DMS 273 (cell line): ENCODE data around the gene ZAP70.

Source experiments
- DNase-seq: peaks from one replicate; lab custom pipeline; 2025; ENCODE audit not compliant: unreplicated experiment; lab: John Stamatoyannopoulos, UW

Gene ZAP70

DNA sequence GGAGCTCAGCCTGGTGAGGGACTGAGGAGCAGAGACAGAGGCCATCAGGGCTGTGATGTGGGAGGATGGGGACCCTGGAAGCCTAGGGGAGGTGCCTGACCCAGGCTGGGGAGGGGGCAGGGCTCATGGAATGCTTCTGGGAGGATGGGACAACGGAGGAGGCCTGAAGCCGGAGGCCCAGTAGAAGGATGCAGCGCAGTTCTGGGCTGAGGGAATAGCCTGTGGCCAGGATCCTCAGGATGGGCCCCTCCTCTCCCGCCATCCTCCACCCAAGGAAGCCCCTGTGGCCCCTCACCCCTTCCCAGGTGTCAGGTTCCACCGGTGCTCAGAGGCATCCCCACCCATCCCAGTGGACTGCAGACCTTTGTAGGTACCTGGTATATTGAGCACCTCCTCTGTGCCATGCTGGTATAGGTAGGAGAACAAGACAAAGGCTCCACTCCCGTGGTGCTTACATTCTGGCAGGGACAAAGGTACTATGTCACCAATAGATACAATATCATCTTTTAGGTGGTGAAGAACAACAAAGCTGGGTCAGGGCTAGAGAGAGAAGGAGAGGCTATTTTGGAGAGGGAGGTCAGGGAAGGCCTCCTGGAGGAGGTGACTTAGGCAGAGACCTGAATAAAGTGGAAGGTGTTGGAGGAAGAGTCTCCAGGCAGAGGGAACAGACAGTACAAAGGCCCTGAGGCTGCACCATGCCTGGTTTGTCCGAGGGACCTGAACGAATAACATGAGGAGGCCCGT, 2.7 kb downstream of the ZAP70 start:
- no peak for DNase-seq

DNA sequence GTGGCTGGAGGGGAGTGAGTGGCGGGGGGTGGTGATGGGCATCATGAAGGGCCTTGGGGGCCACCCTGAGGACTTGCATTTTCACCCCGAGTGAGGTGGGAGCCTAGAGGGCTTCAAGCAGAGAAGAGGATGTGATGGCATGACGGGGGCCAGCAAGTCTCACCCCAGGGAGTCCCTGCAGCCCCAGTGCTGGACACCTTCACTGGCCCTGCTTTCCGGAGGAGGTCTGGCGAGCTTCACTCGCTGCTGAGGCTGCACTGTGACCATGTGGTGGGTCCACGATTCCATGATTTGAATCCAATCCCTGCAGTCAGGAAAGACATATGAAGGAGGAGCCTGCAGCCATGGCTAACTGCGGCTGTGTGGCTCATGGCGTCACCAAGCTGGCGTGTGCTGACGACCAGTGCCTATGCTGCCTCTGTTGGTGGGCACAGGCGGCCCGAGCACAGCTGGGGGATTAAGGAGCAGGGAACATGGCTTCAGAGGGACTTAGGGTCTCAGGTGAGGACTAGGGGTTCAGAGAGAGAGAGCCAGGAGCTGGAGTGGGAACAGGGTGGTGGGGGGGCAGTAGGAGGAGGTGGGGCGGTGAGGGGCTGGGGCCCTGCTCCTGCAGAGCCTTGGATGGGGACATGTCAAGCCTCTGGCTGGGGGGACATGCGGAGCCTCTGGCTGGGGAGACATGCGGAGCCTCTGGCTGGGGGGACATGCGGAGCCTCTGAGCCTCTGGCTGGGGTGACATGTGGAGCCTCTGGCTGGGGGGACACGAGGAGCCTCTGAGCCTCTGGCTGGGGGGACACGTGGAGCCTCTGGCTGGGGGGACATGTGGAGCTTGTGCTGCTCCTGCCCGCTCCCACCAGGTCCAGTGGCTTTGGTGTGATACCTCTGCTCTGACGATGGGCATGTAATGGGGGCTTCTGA, 3.6 kb downstream of the ZAP70 start:
- DNase-seq = no peak

DNA sequence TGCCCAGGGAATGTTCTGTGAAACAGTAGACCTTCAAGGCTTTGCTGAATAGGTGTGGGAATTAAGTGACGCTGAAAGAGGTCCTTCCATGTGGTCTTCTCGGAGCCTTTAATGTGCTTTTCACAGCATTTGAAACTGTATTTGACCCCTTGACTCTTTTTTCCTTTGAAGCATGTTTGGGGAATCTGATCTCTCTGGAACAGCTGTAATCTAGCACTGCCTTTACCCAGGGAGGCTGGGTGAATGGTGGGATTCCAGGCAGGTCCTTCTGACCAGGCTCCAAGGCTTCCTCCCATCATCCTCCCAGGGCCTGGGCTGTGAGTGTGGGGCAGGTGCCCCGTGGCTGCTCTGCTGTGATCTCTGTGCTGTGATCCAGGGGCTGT, 4.2 kb downstream of the ZAP70 start:
- no peak for DNase-seq

DNA sequence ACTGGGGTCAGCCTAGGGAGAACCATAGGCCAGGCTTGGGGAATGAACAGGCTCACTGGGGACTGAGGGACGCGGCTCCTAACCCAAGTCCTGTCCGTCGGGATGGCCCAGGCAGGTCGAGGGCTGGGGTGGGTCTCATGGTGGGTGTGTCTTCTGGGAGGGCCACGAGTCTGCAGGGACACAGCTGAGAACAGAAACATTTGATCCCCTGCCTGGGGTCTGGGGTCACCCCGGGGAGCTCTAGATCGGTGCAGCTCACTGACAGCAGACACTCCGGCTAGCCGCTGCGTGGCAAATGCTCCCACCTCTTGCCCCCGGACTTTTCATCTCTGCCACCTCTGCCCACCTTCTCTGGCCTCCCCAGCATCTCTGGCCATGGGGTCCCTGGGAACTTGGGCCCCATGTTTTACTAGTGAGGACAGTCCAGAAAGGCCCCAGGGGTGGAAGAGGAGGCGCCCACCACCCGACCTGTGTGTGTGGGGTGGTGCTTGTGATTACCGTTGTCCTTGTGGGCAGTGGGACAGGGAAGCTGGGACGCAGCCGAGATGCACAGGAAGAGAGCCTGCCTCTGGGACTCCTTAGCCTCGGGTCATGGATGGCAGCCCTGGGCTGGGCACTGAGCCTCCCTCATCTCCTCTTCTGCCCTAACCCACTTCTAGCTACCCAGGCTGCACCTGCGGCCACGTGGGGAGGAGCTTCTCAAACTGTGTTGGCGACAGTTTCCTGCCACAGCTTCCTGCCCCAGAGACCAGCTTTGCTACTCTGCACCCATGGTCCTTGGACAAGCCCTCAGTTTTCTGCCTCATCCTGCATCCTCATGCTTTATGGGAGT, 4.9 kb downstream of the ZAP70 start:
- DNase-seq = no peak

DNA sequence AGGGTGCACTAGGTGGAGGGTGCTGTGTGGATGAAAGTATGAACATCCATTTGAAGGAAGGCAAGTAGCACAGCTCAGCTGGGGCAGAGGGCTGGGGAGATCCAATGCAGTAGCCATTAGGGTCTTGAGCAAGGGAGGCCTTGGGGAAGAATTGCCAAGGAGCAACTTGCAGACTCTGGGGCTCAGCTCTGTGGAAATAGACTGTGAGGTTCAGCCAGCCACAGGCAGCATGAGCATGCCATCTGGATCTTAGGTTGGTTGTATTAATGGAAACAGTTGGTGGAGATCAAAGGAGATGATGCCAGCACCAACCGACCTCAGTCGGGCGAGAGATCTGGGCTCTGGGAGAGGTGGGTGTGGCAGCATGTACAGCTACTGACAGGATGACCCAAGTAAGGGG, 5.6 kb downstream of the ZAP70 start:
- DNase-seq = peak; percentile 33

DNA sequence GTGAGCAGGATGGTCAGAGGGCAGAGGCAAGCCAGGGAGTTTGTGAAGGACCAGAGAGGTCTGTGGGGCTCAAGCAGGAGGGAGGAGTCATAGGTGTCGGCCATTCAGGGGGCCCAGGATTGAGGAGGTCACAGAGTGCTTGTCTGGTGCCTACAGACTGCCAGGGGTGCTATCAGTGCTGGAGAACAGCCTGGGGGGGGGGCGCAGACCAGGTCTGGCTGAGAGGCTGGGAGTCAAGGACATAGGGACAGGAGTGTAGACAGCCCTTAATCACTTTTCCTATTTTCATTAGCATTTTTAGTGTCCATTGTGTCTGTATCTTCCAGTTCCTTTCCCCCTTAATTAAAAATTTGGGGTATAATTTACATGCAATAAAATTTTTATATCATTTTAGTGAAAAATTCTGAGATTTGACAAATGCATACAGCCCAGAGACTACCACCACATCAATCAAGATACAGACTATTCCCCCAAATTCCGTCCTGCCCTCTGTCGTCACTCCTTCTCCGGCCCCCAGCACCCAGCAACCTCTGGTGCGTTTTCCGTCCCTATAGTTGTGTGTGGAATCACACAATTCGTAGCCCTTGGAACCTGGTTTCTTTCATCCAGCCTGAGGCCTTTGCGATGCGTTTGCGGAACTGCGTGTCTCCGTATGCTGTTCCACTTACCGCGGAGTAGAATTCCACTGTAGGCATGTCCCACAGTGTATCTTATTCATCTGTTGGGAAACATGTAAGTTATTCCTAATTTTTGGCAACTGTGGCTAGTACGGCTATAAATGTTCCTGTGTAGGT, 6.2 kb downstream of the ZAP70 start:
- no peak for DNase-seq

DNA sequence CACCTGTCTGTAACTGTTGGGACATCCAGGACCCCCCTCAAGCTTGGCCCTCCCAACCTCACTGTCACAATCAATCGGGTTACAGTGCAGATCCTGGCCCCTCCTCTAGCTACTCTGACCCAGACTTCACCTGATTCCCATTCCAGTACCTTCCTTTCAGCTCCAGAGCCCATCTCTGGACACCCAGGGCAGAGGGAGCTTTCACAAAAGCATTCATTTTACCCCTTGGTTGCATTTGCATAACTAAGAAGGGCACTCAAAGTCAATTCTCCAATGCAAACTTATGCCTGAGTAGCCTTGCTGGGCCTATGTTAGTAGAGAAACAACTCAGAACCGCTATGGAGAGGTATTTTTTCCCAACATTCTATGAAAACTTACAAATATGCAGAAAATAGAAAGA, 7.4 kb downstream of the ZAP70 start:
- DNase-seq = no peak

DNA sequence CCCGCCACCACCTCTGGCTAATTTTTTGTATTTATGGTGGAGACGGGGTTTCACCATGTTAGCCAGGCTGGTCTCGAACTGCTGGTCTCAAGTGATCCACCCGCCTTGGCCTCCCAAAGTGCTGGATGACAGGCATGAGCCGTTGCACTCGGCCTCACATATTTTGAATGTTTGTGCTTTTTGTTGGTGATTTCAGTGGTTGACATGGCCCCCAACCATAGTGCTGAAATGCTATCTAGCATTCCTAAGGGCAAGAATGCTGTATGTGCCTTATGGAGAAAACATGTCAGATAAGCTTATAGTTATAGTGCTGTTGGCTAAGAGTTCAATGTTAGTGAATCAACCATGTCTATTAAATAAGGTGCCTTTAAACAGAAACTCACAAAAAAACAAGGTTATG, 8.9 kb downstream of the ZAP70 start:
- DNase-seq = no peak

DNA sequence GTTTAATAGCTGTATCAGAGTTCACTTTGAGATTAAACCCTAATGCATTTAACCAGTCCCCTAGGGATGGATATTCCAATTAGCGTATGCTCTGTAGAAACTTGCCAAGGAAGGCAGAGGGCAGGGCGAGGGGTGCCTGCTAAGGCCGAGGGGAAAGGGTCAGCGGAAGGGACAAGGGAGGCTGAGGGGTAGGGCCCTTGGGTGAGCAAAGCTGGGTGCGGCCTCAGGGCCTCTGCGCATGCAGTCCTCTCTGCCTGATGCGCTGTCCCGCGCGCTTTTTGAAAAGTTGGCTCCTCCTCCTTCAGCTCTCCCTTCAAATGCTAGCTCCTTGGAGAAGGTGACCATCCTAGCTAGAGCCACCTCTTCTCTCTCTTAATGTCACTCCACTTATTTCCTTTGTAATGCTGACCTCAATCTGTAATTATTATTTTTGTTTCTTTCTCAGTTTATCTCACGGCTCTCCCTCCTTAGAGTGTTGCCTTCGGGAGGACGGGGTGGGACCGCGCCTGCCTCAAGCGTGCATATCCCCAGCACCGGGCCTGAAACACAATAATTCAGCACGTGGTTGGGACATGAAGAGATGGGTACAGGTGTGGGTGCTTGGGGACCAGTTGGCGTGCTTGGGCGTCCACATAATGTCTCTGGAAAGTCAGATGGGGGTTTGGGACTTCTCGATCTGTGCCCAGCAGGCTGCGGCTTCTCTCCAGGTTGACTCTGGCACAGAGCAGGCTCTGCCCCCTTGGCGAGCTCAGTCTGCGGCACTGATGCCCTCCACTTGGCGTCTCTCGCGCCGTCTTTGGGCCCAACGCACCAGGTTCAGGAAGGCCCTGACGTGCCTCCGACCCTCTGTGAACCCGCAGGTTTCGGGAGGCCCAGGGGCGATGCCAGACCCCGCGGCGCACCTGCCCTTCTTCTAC, 10.0 kb downstream of the ZAP70 start:
- peak; percentile 29 for DNase-seq

DNA sequence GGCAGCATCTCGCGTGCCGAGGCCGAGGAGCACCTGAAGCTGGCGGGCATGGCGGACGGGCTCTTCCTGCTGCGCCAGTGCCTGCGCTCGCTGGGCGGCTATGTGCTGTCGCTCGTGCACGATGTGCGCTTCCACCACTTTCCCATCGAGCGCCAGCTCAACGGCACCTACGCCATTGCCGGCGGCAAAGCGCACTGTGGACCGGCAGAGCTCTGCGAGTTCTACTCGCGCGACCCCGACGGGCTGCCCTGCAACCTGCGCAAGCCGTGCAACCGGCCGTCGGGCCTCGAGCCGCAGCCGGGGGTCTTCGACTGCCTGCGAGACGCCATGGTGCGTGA, 10.7 kb downstream of the ZAP70 start:
- no peak for DNase-seq

DNA sequence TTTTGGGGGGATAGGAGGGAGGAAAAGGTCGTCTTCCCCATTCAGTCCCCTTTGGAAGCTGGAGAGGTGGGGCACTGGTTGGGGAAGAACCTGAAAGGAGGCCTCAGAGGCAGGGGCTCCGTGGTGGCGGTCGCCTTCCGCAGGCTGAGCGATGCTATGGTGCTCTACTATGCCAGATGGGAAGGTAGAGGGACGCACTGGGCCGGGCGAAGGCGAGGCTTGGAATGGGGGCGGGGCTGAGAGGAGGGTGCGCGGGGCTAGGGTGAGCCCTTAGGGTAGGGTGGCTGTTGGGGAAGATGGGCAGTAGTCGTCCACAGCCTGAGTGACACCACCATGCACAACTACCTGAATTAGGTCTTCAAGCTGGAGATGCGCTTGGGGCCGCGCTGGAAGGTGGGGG, 11.1 kb downstream of the ZAP70 start:
- DNase-seq = no peak

DNA sequence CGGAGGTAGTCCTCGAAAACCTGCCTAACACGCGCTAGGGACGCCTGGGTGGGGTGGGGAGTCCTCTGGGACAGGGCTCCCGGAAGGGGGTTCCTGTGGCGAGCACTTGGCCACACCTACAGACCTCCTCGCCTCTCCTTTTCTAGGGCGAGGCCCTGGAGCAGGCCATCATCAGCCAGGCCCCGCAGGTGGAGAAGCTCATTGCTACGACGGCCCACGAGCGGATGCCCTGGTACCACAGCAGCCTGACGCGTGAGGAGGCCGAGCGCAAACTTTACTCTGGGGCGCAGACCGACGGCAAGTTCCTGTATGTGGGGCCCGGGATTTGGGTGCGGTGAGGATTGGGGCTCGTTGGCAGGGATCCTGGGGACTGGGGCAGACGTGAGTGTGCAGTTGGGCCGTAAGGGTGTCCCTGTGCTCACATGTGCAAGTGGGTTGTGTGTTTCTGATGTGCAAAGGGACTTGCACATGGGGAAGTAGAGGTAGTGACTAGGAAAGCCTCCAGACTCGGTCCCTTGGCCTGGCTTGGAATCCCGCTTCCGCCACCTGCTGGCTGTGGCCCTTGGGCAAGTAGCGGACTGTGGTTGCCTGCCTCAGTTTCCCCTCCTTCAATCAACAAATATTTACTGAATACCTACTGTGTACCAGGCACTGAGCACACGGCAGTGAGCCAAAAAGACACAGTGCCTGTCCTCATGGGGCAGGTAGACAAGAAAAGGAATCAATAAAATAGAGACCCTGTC, 11.7 kb downstream of the ZAP70 start:
- DNase-seq = no peak

DNA sequence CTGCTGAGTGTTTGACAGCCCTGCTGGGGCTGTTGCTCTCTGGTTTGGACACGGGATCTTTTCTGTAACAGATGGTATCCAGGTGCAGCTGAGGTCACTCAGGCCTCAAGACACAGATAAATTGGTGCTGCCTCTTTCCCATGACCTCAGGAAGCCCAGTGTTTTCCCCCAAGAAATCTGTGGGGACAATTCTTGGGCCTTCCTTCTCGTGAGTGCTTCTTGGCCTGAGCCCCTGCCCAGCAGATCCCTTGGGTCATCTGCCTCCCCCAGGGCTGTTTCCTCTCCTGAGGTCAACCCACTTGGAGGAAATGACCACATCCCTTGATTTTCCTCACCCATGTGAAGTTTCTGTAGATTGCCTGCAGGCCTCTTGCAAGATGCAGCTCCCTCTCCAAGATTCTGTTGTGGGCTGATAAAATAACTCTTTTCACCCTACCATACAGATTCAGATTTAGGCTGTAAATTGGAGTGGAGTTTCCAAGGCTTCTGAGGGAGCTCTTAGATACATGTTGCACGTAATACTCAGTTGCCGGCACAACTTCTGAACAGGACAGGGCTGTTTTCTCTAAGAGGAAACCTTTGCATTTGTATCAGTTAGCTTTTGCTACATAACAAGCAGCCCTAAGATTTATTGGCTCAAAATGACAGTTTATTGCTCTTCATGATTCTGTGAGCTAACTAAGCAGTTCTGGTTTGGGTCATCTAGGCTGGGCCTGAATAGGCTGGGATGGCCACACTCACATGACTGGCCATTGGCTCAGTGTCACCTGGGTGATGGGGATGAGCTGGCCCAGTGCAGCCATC, 13.1 kb downstream of the ZAP70 start:
- DNase-seq = peak; percentile 33

DNA sequence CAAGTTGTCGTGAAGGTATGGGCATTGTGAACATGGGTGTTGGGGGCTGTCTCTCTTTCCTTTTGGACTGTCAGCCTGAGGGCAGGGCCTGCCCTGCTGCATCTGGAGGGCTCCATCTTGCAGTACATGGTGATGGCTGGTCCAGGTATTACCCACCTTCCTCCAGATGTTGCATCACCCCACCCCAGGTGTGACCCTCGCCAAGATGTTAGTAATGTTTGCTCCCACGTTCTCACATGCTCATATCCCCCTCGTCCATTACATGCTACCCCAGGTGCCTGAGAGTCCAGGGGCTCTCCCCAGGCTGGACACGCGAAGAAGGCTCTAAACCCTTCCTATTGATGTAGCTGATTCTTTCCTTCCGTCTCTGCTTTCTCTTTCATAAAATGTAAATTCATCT, 13.9 kb downstream of the ZAP70 start:
- no peak for DNase-seq

DNA sequence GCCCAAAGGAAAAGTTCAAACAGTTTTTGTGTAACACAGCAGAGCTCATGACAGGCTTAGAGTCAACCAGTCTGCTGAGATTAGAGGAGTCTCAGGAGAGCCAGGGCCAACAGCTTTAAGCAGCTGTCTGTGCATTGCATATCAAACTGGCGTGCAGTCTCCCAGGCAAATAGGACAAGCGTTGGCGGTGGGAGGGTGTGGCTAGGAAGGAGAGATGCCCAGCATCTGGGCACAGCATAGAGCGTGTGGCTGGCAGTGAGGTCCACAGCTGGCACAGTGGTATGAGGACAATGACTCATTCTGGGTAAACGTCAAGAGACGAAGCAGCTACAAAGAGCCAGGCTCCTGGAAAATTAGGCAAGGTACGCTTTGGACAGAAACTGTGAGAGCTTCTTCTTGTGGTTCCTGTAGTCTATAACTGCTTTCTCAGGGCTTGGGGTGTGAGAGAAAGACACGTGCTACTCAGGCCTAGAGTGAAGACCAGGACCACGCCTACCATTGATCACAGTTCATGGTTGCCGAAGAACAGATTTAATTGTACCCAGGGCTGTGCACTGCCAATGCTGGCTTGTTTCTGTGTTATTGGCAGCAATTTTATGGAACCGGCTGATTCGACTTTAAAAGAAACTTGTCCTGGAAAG, 14.8 kb downstream of the ZAP70 start:
- peak; percentile 91 for DNase-seq

DNA sequence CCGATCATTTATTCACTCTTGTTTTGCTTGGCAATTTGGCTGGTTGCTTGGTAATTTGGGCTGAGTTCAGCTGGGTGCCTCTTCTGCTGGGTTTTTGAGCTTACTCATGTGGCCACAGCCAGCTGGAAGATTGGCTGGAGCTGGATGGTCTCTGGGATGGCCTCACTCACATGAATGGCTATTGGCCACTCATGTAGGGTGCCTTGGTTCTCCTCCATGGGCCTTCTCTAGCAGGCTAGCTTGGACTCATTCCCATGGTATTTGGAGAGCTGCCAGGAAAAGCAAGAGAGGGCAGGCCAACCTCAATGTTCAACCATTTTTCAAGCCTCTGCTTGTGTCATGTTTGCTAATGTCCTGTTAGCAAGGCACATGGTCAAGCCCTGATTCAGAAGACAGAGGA, 16.9 kb downstream of the ZAP70 start:
- peak; percentile 21 for DNase-seq

DNA sequence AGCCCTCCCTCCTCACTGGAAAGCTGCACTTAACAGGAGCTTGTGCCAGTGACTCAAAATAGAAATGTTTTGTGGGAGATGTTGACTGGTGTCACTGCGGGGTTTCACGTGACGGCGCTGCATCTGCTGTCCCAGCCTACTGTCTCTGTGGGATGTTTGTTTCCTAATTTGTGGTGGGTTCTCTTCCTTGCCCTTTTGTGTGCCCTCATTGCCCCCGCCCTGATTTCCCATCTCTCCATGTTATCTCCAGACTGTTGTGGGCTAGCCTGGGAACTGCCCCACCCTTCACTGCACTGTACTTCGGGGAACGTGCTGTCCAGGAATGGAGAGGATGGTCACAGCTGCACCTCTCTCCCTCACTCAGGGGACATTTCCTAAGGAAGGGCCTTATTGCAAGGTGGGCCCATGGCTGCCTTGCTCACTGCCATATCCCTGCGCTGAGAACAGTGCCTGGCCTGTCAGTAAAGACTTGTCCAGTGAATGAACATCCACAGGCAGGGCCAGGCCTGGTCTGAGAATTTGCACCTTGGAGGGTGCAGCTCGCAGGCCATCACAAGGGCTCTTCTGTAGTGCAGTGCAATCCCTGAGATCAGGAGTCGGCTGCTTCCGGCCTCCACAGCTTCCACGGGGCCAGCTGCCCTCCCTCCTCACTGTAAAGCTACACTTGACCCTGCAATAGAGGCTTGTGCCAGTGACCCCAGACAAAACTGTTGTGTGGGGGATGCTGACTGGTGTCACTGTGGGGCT, 18.1 kb downstream of the ZAP70 start:
- DNase-seq = no peak
